HEK293 (cell line): ENCODE results near the gene SLC6A16.

ENCODE experiments used
- CTCF ChIA-PET: fragments of 350-600 bp; formaldehyde crosslinking; extraction: SDS; loops from one replicate; lab custom pipeline; 2021; ENCODE audit warnings: antibody characterized with exemption; lab: Yijun Ruan, JAX
- POLR2A ChIA-PET: fragments of 300-600 bp; formaldehyde crosslinking; extraction: SDS; loops from one replicate; lab custom pipeline; 2020; ENCODE audit warnings: antibody characterized with exemption, inconsistent platforms; lab: Yijun Ruan, JAX
- H3K27ac ChIP-seq: fragments of 200-500 bp; sonication (Bioruptor generic); 2 replicates; pipeline ENCODE4 v1.5.1; 2014; ENCODE audit warnings: low read depth, low read length, control low read depth, inconsistent platforms; ENCODE audit errors: extremely low read depth
- H3K36me3 ChIP-seq, 2 experiments: fragments of 200-500 bp in 1 of 2; sonication (Bioruptor generic) in 1 of 2; 1 replicate in 1 of 2; 2 replicates in 1 of 2; pipeline ENCODE4 v1.5.1; 2014 to 2017; ENCODE audit warnings: inconsistent platforms in 2 of 2, low read length in 2 of 2; ENCODE audit not compliant: control insufficient read depth in 2 of 2, insufficient read depth in 1 of 2
- H3K4me1 ChIP-seq: fragments of 200-500 bp; sonication (Bioruptor generic); 2 replicates; pipeline ENCODE4 v1.5.1; 2014; ENCODE audit warnings: mild to moderate bottlenecking, low read length, inconsistent platforms; ENCODE audit not compliant: control insufficient read depth, insufficient read depth
- H3K4me3 ChIP-seq: 2 replicates; pipeline ENCODE4 v1.5.1; 2011; ENCODE audit warnings: low read depth, mild to moderate bottlenecking, control low read depth, low read length, moderate library complexity
- H3K9me3 ChIP-seq: fragments of 200-500 bp; sonication (Bioruptor generic); 2 replicates; pipeline ENCODE4 v1.5.1; 2014; ENCODE audit warnings: low read depth, low read length, inconsistent platforms; ENCODE audit not compliant: control insufficient read depth, insufficient read depth
- BCL6B ChIP-seq: fragments of 450-650 bp; formaldehyde crosslinking; IDR thresholded peaks from 2 replicates; pipeline ENCODE4 v1.5.1; 2017; ENCODE audit warnings: missing biosample characterization, missing genetic modification characterization
- KLF9 ChIP-seq: fragments of 450-650 bp; formaldehyde crosslinking; IDR thresholded peaks from 2 replicates; pipeline ENCODE4 v1.5.1; 2016; ENCODE audit warnings: missing biosample characterization, missing genetic modification characterization, low read depth
- PRDM4 ChIP-seq: fragments of 450-650 bp; formaldehyde crosslinking; IDR thresholded peaks from 2 replicates; pipeline ENCODE4 v1.5.1; 2017; ENCODE audit warnings: missing biosample characterization, missing genetic modification characterization
- SP3 ChIP-seq: fragments of 450-650 bp; formaldehyde crosslinking; IDR thresholded peaks from 2 replicates; pipeline ENCODE4 v1.5.1; 2016; ENCODE audit warnings: missing biosample characterization, missing genetic modification characterization
- ZBTB21 ChIP-seq: fragments of 450-650 bp; formaldehyde crosslinking; IDR thresholded peaks from 2 replicates; pipeline ENCODE4 v1.5.1; 2017; ENCODE audit warnings: missing biosample characterization, missing genetic modification characterization
- ZBTB44 ChIP-seq: fragments of 450-650 bp; IDR thresholded peaks from 2 replicates; pipeline ENCODE4 v1.5.1; 2018; ENCODE audit warnings: missing biosample characterization, mild to moderate bottlenecking, missing genetic modification characterization
- ZNF112 ChIP-seq: fragments of 450-650 bp; formaldehyde crosslinking; IDR thresholded peaks from 2 replicates; pipeline ENCODE4 v1.5.0; 2017; ENCODE audit warnings: missing biosample characterization, missing genetic modification characterization
- ZNF133 ChIP-seq: fragments of 450-650 bp; formaldehyde crosslinking; IDR thresholded peaks from 2 replicates; pipeline ENCODE4 v1.5.1; 2016; ENCODE audit warnings: missing biosample characterization, missing genetic modification characterization
- ZNF146 ChIP-seq: fragments of 450-650 bp; formaldehyde crosslinking; IDR thresholded peaks from 2 replicates; pipeline ENCODE4 v1.5.1; 2016; ENCODE audit warnings: missing biosample characterization, missing genetic modification characterization
- ZNF174 ChIP-seq: fragments of 450-650 bp; formaldehyde crosslinking; IDR thresholded peaks from 2 replicates; pipeline ENCODE4 v1.5.0; 2017; ENCODE audit warnings: missing biosample characterization, mild to moderate bottlenecking, missing genetic modification characterization
- ZNF211 ChIP-seq: fragments of 450-650 bp; formaldehyde crosslinking; IDR thresholded peaks from 2 replicates; pipeline ENCODE4 v1.5.1; 2016; ENCODE audit warnings: low read depth, missing biosample characterization, missing genetic modification characterization
- ZNF221 ChIP-seq: fragments of 450-650 bp; formaldehyde crosslinking; IDR thresholded peaks from 2 replicates; pipeline ENCODE4 v1.5.1; 2017; ENCODE audit warnings: missing biosample characterization, missing genetic modification characterization, borderline replicate concordance
- ZNF223 ChIP-seq: fragments of 450-650 bp; formaldehyde crosslinking; IDR thresholded peaks from 2 replicates; pipeline ENCODE4 v1.5.1; 2016; ENCODE audit warnings: missing biosample characterization, missing genetic modification characterization
- ZNF26 ChIP-seq: fragments of 450-650 bp; formaldehyde crosslinking; IDR thresholded peaks from 2 replicates; pipeline ENCODE4 v1.5.1; 2016; ENCODE audit warnings: missing biosample characterization, missing genetic modification characterization
- ZNF423 ChIP-seq: fragments of 450-650 bp; formaldehyde crosslinking; IDR thresholded peaks from 2 replicates; pipeline ENCODE4 v1.5.1; 2016; ENCODE audit warnings: missing biosample characterization, missing genetic modification characterization
- ZNF571 ChIP-seq: fragments of 450-650 bp; formaldehyde crosslinking; IDR thresholded peaks from 2 replicates; pipeline ENCODE4 v1.5.0; 2017; ENCODE audit warnings: missing biosample characterization, missing genetic modification characterization
- ZNF596 ChIP-seq: fragments of 450-650 bp; IDR thresholded peaks from 2 replicates; pipeline ENCODE4 v1.5.0; 2018; ENCODE audit warnings: missing biosample characterization, mild to moderate bottlenecking, missing genetic modification characterization, moderate library complexity
- ZNF629 ChIP-seq: fragments of 450-650 bp; formaldehyde crosslinking; IDR thresholded peaks from 2 replicates; pipeline ENCODE4 v1.5.1; 2017; ENCODE audit warnings: missing biosample characterization, missing genetic modification characterization
- TF ChIP-seq, protein P1 (sequence below): fragments of 450-650 bp; formaldehyde crosslinking; IDR thresholded peaks from 2 replicates; pipeline ENCODE4 v1.5.1; 2016; ENCODE audit warnings: missing biosample characterization, missing genetic modification characterization

SLC6A16 gene

DNA sequence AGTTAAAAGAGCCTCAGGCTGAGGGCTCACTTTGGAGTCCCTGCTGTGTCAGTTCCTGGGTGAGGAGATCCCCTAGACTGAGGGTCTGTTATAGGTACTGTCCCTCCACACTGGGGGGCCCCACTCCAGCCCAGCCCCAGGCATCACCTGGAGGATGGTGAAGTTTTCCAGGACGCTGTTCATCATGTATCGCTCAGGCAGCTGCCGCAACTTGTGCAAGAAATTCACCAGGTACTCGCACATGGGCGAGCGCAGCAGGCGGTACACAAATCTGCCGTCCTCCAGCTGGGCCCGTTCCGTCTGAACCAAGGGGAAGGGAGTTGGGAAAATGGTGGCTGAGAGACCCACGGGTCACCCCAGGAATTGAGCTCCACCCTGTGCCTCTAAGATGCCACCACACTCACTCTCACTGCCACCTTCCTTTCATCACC is 17.3 kb upstream of the SLC6A16 start:
- CTCF ChIA-PET: interaction anchor here (1.5 to 1.8 kb wide), 2 partner anchors 14 to 41 kb away, joined by 4 to 7 read pairs; no protein-coding TSS in a partner anchor

More for the DNA sequence above, 17.3 kb upstream of the SLC6A16 start:
- H3K4me3 ChIP-seq: no peak overlapping the region
- H3K27ac ChIP-seq: no peak overlapping the region
- TF ChIP-seq, protein P1, sequence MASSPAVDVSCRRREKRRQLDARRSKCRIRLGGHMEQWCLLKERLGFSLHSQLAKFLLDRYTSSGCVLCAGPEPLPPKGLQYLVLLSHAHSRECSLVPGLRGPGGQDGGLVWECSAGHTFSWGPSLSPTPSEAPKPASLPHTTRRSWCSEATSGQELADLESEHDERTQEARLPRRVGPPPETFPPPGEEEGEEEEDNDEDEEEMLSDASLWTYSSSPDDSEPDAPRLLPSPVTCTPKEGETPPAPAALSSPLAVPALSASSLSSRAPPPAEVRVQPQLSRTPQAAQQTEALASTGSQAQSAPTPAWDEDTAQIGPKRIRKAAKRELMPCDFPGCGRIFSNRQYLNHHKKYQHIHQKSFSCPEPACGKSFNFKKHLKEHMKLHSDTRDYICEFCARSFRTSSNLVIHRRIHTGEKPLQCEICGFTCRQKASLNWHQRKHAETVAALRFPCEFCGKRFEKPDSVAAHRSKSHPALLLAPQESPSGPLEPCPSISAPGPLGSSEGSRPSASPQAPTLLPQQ (tag by site-specific recombination): no peak
- no peak for TF ChIP-seq SP3 (tag by site-specific recombination)
- TF ChIP-seq BCL6B (tag by site-specific recombination): no peak
- no peak for TF ChIP-seq ZNF112 (tag by site-specific recombination)
- TF ChIP-seq ZNF146 (tag by site-specific recombination): no peak
- TF ChIP-seq KLF9 (tag by site-specific recombination): no peak
- no peak for TF ChIP-seq ZBTB44
- no peak for TF ChIP-seq ZNF211 (tag by site-specific recombination)
- no peak for TF ChIP-seq ZNF133 (tag by site-specific recombination)
- TF ChIP-seq ZBTB21: no peak
- TF ChIP-seq PRDM4 (tag by site-specific recombination): no peak
- TF ChIP-seq ZNF26 (tag by site-specific recombination): no peak
- no peak for TF ChIP-seq ZNF174 (tag by site-specific recombination)
- no peak for TF ChIP-seq ZNF223
- no peak for TF ChIP-seq ZNF596 (tag by site-specific recombination)
- no peak for TF ChIP-seq ZNF571 (tag by site-specific recombination)
- TF ChIP-seq ZNF423 (tag by site-specific recombination): no peak
- TF ChIP-seq ZNF221: no peak
- TF ChIP-seq ZNF629 (tag by site-specific recombination): no peak
- peaks cover 26 to 61% of the 10 kb centered on the region in 2 experiments for H3K36me3 ChIP-seq
- POLR2A ChIA-PET: no interaction called here
- H3K4me1 ChIP-seq: peaks cover 7% of the 10 kb centered on the region; the same call in 1 of the 2 replicates
- no peaks in the 10 kb centered on the region for H3K9me3 ChIP-seq
